Stimulated activated naive CD8-positive, alpha-beta T cell treated with anti-CD3 and anti-CD28 coated beads, Interleukin-15, Interleukin-2, amounts not matched to agents 100 U/mL and 50 U/mL, for 24 hours (primary cell): Measurements from ENCODE around the gene SUSD3.
A peak's percentile ranks its signal among the peaks of the same experiment; 100 is the strongest.
"Not testable (repeated sequence)": the region's sequence is repeated elsewhere in the genome, so short reads cannot be mapped to it uniquely, and the experiment has no call there.

ENCODE experiments used
- ATAC-seq: fragments of 150-1000 bp; cut with Tn5 transposase; one replicate; pipeline ENCODE4 v1.10.0; 2021
- DNase-seq: peaks from one replicate; pipeline ENCODE4 v3.0.0; 2021

Gene SUSD3

DNA sequence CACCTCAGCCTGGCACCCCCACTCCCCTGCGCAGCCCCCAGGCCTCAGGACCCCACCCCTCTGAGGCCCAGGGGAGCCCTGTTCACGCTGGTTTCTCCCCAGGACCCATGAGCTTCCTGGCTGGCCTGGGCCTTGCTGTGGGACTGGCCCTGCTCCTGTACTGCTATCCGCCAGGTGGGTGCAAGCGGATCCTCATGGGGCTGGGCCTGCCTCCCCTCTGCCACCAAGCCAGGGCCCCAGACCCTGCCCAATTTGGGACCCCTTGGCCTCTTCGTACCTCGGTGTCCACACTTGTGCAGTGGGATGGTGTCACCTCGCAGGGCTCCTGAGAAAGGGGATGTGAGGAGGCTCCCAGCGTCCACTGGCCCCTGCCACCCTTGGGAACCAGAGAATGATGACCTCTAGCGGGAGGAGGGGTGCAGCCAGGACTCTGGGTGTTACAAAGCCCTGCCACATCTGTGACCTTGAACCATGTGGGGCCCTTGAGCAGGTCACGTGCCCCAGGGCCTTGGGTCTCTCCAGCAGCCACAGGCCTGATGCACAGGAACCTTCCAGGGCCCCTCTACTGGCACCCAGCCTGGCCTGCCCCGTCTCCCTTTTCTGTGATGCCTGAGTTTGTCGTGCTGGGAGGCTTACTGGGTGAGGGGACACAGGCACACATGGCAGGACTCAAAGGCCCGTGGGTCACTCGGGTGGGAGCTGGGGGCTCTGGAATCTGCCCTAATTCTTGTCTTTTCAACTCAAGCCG, 53.8 kb downstream of the SUSD3 start:
- no peak for DNase-seq
- ATAC-seq = no peak

DNA sequence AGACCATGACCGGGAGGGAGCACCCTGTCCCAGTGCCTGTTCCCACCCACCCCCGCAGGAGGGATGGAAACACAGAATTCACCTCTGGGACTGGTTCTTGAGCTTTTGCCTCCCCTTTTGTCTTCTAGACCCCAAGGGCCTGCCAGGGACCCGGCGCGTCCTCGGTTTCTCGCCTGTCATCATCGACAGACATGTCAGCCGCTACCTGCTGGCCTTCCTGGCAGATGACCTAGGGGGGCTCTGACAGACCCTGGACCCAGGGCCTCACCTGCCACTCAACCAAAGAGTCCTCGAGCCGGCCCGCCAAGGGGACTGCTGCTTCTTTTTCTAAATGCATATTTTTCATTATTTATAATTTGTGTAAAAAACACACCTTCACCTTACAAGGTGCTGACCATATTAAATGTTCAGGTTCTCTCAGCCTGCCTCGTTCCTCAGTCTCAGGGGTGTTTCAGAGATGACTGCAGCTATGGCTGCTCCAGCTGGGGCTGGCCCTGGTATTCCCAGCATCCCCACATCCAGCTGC, 54.4 kb downstream of the SUSD3 start:
- ATAC-seq = no peak
- DNase-seq = no peak

DNA sequence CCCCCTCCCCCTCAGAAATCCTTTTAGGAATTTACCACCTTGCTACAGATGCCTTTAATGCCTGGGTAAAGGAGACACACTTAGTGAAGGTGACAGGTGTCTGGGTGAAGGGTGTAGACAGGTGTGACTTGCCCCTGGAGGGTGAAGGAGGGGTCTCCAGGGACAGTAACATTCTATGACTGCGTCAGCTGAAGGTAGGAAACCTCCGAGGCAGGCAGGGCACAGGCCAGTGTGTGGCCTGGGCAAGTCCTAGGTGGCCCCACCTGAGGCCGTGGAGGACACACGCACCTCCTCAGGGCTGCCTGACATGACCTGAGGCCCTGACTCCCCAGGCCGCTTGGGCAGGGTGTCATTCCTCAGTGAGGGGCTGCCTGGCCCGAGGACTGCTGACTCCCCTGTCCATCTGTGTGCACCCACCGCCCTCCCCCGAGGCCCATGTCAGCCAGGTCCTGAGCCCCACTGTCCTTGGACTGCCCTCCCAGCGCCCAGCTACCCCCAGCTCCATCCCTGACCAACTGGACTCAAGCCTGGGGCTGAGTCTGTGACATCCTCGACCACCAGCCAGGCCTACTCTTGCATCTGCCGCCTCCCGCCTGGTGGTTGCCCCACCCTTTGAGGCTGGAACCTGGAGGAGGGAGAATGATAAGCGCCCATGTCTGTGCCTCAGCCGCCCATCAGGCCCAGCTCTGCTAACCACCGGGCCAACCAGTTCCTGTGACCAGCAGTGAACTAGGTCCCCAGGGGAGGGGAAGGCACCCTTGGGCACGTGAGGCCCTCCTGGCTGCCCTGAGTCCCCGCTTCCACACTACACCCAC, 55.9 kb downstream of the SUSD3 start:
- DNase-seq (no peak), ATAC-seq (no peak)

GRCh38 chr9:93114984-93115335, 56.5 kb downstream of the SUSD3 start:
- DNase-seq (no peak), ATAC-seq (no peak)

DNA sequence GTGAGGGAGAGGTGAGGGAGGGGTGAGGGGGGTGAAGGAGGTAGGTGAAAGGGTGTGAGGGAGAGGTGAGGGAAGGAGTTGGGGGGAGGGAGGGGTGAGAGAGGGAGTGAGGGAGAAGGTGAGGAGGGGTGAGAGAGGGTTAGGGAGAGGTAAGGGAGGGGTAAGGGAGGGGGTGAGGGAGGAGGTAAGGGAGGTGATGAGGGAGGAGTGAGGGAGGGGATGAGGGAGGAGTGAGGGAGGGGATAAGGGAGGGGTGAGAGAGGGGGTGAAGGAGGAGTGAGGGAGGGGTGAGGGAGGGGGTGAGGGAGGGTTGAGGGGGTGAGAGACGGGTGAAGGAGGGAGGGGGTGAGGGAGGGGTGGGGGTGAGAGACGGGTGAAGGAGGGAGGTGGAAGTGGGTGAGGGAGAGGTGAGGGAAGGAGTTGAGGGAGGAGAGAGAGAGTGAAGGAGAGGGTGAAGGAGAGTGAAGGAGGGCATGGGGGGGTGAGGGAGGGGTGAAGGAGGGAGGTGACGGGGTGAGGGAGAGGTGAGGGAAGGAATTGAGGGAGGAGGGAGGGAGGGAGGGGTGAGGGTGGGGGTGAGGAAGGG, 57.1 kb downstream of the SUSD3 start:
- no peak for DNase-seq
- no peak for ATAC-seq

- no peak for ATAC-seq
- no peak for DNase-seq
Observed at GRCh38 chr9:93116072-93116961, 57.8 kb downstream of the SUSD3 start.

DNA sequence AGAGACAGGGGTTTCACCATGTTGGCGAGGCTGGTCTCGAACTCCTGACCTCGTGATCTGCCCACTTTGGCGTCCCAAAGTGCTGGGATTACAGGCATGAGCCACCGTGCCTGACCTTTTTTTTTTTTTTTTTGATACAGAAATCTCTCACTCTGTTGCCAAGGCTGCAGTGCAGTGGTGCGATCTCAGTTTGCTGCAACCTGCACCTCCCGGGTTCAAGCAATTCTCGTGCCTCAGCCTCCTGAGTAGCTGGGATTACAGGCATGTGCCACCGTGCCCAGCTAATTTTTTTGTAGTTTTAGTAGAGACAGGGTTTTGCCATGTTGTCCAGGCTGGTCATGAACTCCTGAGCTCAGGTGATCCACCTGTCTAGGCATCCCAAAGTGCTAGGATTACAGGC, 59.0 kb downstream of the SUSD3 start:
- not testable (repeated sequence) for DNase-seq, ATAC-seq

DNA sequence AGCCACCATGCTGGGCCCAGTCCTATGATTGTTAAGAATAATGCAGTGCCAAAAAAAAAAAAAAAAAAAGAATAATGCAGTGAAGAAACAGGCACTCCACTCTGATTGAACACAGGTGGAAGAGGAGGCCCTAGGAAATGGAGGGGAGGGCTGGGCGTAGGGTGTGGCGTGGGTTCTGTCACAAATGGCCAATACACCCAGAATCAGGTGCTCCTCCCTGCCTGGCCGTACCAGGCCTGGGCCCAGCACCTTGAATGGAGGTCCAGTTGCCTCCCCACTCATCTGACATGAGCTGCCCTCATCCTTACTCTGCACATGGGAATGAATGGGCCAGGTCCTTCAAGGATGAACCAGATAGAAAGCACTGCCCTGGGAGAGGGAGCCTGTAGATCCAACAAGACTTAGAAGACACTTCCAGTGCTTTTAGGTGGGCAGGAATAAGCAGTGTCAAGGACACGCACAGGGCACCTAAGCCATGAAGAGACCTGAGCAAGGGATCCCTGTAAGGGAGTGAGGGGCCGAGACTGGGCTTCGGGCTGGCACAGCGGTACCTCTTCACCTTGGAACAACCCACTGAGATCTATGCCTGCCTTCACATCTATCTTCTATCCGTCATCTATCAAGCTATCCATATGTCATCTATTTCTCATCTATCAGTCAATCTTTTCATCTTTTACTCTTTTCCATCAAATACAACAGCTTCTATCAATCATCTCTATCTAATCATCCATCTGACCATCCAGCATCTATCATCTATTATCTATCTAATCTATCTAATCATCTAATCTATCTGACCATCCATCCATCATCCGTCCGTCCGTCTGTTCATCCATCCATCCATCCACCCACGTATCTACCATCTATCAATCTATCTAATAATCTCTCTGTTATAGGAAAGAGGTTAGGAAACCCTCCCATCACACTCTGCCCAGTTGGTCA, 59.7 kb downstream of the SUSD3 start:
- DNase-seq (no peak), ATAC-seq (no peak)

- ATAC-seq (no peak), DNase-seq (no peak)
Observed at GRCh38 chr9:93118863-93119702, 60.6 kb downstream of the SUSD3 start.

DNA sequence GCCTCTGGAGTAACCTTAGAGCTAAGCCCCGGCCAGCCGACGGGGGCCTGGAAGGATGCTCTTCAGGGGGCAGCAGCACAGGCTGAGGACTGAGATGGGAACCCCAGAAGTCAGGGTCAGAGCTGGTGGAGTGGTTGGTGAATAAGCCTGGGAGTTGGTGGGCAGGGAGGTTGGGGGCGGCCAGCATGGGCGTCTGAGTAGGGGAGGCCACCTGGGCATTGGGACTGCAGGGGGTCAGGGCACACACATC, 61.1 kb downstream of the SUSD3 start:
- ATAC-seq (no peak), DNase-seq (no peak)

- ATAC-seq (peak; percentile 75), DNase-seq (peak; percentile 53)
Observed at GRCh38 chr9:93119953-93120845, 61.7 kb downstream of the SUSD3 start.

- no peak for ATAC-seq
Observed at GRCh38 chr9:93120846-93121315, 62.4 kb downstream of the SUSD3 start.

GRCh38 chr9:93121316-93122241, 63.1 kb downstream of the SUSD3 start:
- ATAC-seq = no peak
- no peak for DNase-seq

More at GRCh38 chr9:93120846-93121315, 62.4 kb downstream of the SUSD3 start:
- no peak for DNase-seq

- DNase-seq = no peak
- no peak for ATAC-seq
Observed at GRCh38 chr9:93122721-93123221, 64.3 kb downstream of the SUSD3 start.

GRCh38 chr9:93123561-93124283, 65.2 kb downstream of the SUSD3 start:
- ATAC-seq (no peak), DNase-seq (no peak)

- no peak for ATAC-seq
Observed at GRCh38 chr9:93124793-93125192, 66.3 kb downstream of the SUSD3 start.

GRCh38 chr9:93125331-93125894, 66.9 kb downstream of the SUSD3 start:
- ATAC-seq = no peak
- no peak for DNase-seq

More at GRCh38 chr9:93124793-93125192, 66.3 kb downstream of the SUSD3 start:
- no peak for DNase-seq
